ENCODE results near the gene PPM1A.

GRCh38 chr14:60277605-60278190 lies 28.7 kb downstream of the PPM1A start:
- TF ChIP-seq POLR2AphosphoS5 (IDR thresholded peaks at IDR 0.05; ENCODE audit: low read depth, low read length) (no peak), POLR2A (IDR thresholded peaks at IDR 0.05; ENCODE audit: low read depth, low read length) (no peak)
